Loucy (cell line): ENCODE results near the gene AIG1.

Source experiments
- H2AFZ ChIP-seq: fragments of 200-600 bp; sonication (generic); 2 replicates; pipeline ENCODE4 v1.6.0; 2016; ENCODE audit warnings: antibody characterized with exemption, mild to moderate bottlenecking, low read length, moderate library complexity
- H3F3A ChIP-seq: fragments of 200-600 bp; 2 replicates; pipeline ENCODE4 v1.6.0; 2016; ENCODE audit warnings: antibody characterized with exemption, low read depth, mild to moderate bottlenecking
- H3K27me3 ChIP-seq: fragments of 200-600 bp; sonication (generic); 2 replicates; pipeline ENCODE4 v1.6.1; 2014; ENCODE audit warnings: low read length, mild to moderate bottlenecking; ENCODE audit not compliant: insufficient read depth, poor library complexity, severe bottlenecking
- H3K36me3 ChIP-seq: fragments of 200-600 bp; sonication (generic); 2 replicates; pipeline ENCODE4 v1.6.1; 2016; ENCODE audit warnings: low read length; ENCODE audit not compliant: insufficient read depth
- H3K4me1 ChIP-seq: fragments of 200-600 bp; sonication (generic); 2 replicates; pipeline ENCODE4 v1.5.1; 2014; ENCODE audit warnings: low read length, mild to moderate bottlenecking; ENCODE audit not compliant: insufficient read depth, poor library complexity, severe bottlenecking
- H3K4me2 ChIP-seq: fragments of 200-600 bp; sonication (generic); 2 replicates; pipeline ENCODE4 v1.6.0; 2014; ENCODE audit warnings: antibody characterized with exemption, low read length, low read depth, mild to moderate bottlenecking; ENCODE audit not compliant: poor library complexity, severe bottlenecking
- H3K4me3 ChIP-seq: fragments of 200-600 bp; sonication (generic); 2 replicates; pipeline ENCODE4 v1.5.1; 2014; ENCODE audit warnings: low read length, mild to moderate bottlenecking, mixed read lengths; ENCODE audit not compliant: poor library complexity, severe bottlenecking
- H3K79me2 ChIP-seq: fragments of 200-600 bp; sonication (generic); 2 replicates; pipeline ENCODE4 v1.6.1; 2014; ENCODE audit warnings: low read length; ENCODE audit not compliant: insufficient read depth
- H3K9ac ChIP-seq: fragments of 200-600 bp; sonication (generic); 2 replicates; pipeline ENCODE4 v1.6.0; 2014; ENCODE audit warnings: mild to moderate bottlenecking, low read depth, low read length, moderate library complexity; ENCODE audit not compliant: poor library complexity, severe bottlenecking
- H3K9me2 ChIP-seq: fragments of 200-600 bp; sonication (generic); replicated peaks from 2 replicates; pipeline ENCODE4 v1.6.1; 2016; ENCODE audit warnings: low read depth, low read length, mixed read lengths
- H3K9me3 ChIP-seq: fragments of 200-600 bp; sonication (generic); 2 replicates; pipeline ENCODE4 v1.6.1; 2014; ENCODE audit warnings: mild to moderate bottlenecking, antibody characterized with exemption, low read length, low read depth; ENCODE audit not compliant: insufficient read depth
- H4K20me1 ChIP-seq: fragments of 200-600 bp; sonication (generic); 2 replicates; pipeline ENCODE4 v1.6.0; 2014; ENCODE audit warnings: antibody characterized with exemption, low read length, mild to moderate bottlenecking; ENCODE audit not compliant: insufficient read depth, poor library complexity, severe bottlenecking
- EZH2phosphoT487 ChIP-seq: fragments of 200-600 bp; IDR thresholded peaks from 2 replicates; pipeline ENCODE4 v1.6.1; 2018; ENCODE audit warnings: antibody characterized with exemption, mild to moderate bottlenecking, moderate library complexity, borderline replicate concordance
- TF ChIP-seq, protein P1 (sequence below): fragments of 200-600 bp; sonication (generic); conservative IDR thresholded peaks from 2 replicates; pipeline ENCODE4 v1.5.1; 2014; ENCODE audit warnings: mild to moderate bottlenecking, antibody characterized with exemption, low read length

The AIG1 gene

GRCh38 chr6:143218233-143218632, 157.5 kb downstream of the AIG1 start:
- Histone ChIP-seq H3K36me3 (no peaks in the 10 kb centered on the region), H3K9me2 (no peaks in the 10 kb centered on the region), H3K9me3 (no peaks in the 10 kb centered on the region), H3K4me2 (no peak overlapping the region), H3K79me2 (no peaks in the 10 kb centered on the region), H2AFZ (no peak overlapping the region), H3K4me3 (no peak overlapping the region), H3K4me1 (peaks cover 26% of the 10 kb centered on the region), H3K9ac (no peak overlapping the region), H3K27me3 (no peaks in the 10 kb centered on the region), H3F3A (no peaks in the 10 kb centered on the region), H4K20me1 (no peaks in the 10 kb centered on the region)
- no peak for TF ChIP-seq EZH2phosphoT487
- TF ChIP-seq, protein P1, sequence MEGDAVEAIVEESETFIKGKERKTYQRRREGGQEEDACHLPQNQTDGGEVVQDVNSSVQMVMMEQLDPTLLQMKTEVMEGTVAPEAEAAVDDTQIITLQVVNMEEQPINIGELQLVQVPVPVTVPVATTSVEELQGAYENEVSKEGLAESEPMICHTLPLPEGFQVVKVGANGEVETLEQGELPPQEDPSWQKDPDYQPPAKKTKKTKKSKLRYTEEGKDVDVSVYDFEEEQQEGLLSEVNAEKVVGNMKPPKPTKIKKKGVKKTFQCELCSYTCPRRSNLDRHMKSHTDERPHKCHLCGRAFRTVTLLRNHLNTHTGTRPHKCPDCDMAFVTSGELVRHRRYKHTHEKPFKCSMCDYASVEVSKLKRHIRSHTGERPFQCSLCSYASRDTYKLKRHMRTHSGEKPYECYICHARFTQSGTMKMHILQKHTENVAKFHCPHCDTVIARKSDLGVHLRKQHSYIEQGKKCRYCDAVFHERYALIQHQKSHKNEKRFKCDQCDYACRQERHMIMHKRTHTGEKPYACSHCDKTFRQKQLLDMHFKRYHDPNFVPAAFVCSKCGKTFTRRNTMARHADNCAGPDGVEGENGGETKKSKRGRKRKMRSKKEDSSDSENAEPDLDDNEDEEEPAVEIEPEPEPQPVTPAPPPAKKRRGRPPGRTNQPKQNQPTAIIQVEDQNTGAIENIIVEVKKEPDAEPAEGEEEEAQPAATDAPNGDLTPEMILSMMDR: no peak

GRCh38 chr6:143221698-143222097, 161.0 kb downstream of the AIG1 start:
- H4K20me1 ChIP-seq: no peaks in the 10 kb centered on the region
- H3K9me2 ChIP-seq: no peaks in the 10 kb centered on the region
- H3K79me2 ChIP-seq: no peaks in the 10 kb centered on the region
- peaks cover 29% of the 10 kb centered on the region for H3K4me1 ChIP-seq
- H2AFZ ChIP-seq: no peak overlapping the region
- no peak for TF ChIP-seq EZH2phosphoT487
- TF ChIP-seq, protein P1: no peak
- H3F3A ChIP-seq: no peaks in the 10 kb centered on the region
- H3K4me3 ChIP-seq: no peak overlapping the region
- no peaks in the 10 kb centered on the region for H3K9me3 ChIP-seq
- no peaks in the 10 kb centered on the region for H3K36me3 ChIP-seq
- no peaks in the 10 kb centered on the region for H3K27me3 ChIP-seq
- no peak overlapping the region for H3K9ac ChIP-seq
- no peak overlapping the region for H3K4me2 ChIP-seq

DNA sequence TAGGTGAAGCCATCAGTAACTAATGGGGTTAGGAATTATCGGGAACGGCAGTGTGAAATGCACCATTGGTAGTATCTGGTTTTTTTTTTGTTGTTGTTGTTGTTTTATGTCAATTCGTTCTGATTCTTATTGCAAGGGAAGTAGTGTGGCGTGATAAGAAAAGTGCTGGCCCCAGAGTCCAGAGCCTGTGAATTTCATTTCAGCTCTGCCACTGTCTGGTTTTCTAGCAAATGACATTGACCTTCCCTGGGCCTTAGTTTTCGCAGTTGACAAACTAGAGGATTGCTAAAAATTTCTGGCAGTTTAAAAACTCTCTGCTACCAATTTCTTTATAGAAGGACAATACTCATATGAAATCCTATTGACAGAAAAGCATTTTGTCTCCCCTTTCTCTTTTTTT, 161.6 kb downstream of the AIG1 start:
- Histone ChIP-seq H3F3A (no peaks in the 10 kb centered on the region), H3K9me3 (no peaks in the 10 kb centered on the region), H3K4me3 (no peak overlapping the region), H2AFZ (no peak overlapping the region), H3K4me2 (no peak overlapping the region), H3K9ac (no peak overlapping the region), H3K9me2 (no peaks in the 10 kb centered on the region), H3K36me3 (no peaks in the 10 kb centered on the region), H3K27me3 (no peaks in the 10 kb centered on the region), H4K20me1 (no peaks in the 10 kb centered on the region), H3K79me2 (no peaks in the 10 kb centered on the region), H3K4me1 (peaks cover 29% of the 10 kb centered on the region)
- no peak for TF ChIP-seq EZH2phosphoT487
- TF ChIP-seq, protein P1: no peak
